Measurements from ENCODE around the gene SFXN5.

DNA sequence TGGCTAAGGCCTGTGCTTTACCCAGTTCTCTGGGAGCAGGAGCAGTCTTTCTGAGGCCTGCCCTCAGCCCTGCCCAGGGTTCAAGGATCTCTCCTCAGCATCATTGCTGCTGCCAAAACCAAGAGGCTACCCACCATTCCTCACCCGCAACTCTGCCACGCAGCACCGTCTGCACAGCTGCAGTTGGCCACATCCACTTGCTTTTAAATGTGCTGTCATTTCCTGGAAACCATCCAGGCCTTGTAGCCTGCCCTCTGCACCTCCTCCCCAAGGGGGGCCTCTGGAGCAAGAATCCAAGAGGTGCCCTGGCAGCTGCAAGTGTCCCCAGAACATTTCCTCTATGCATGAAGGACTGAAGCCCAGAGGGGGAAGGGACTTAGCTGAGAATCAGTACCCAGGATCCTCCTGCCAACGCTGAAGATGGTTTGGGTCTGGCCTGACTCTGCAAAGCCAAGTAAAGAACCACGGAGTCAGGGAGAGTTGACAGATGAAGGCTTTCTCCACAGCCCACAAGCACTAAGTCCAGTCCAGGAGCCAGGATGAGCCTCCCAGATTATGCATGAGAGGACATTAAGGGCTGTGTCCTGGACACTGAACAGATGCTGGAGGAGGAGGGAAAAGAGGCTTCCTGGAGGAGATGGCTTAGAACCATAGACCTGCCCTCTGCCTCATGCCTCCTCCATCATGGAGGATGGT, 139.3 kb downstream of the SFXN5 start:
- TF ChIP-seq, protein P1, sequence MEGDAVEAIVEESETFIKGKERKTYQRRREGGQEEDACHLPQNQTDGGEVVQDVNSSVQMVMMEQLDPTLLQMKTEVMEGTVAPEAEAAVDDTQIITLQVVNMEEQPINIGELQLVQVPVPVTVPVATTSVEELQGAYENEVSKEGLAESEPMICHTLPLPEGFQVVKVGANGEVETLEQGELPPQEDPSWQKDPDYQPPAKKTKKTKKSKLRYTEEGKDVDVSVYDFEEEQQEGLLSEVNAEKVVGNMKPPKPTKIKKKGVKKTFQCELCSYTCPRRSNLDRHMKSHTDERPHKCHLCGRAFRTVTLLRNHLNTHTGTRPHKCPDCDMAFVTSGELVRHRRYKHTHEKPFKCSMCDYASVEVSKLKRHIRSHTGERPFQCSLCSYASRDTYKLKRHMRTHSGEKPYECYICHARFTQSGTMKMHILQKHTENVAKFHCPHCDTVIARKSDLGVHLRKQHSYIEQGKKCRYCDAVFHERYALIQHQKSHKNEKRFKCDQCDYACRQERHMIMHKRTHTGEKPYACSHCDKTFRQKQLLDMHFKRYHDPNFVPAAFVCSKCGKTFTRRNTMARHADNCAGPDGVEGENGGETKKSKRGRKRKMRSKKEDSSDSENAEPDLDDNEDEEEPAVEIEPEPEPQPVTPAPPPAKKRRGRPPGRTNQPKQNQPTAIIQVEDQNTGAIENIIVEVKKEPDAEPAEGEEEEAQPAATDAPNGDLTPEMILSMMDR (tag by site-specific recombination; IDR thresholded peaks at IDR 0.05) = no peak
- TF ChIP-seq ZNF354C (tag by site-specific recombination; IDR thresholded peaks at IDR 0.05; ENCODE audit: borderline replicate concordance, low read depth) = no peak
- TF ChIP-seq, protein P2, sequence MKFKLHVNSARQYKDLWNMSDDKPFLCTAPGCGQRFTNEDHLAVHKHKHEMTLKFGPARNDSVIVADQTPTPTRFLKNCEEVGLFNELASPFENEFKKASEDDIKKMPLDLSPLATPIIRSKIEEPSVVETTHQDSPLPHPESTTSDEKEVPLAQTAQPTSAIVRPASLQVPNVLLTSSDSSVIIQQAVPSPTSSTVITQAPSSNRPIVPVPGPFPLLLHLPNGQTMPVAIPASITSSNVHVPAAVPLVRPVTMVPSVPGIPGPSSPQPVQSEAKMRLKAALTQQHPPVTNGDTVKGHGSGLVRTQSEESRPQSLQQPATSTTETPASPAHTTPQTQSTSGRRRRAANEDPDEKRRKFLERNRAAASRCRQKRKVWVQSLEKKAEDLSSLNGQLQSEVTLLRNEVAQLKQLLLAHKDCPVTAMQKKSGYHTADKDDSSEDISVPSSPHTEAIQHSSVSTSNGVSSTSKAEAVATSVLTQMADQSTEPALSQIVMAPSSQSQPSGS (tag by site-specific recombination; IDR thresholded peaks at IDR 0.05; ENCODE audit: low read depth) = no peak

Measured in HEK293 (cell line).